Suprapubic skin (tissue), 4 donors: ENCODE results near the gene CAPZB. TPM values are rescaled to one million over a fixed set of nuclear protein-coding genes. Genes with fewer than 3 reads are reported as not detected.
"Not testable (repeated sequence)": the region's sequence is repeated elsewhere in the genome, so short reads cannot be mapped to it uniquely, and the experiment has no call there.

Experiments used
- DNase-seq, 2 donors: peaks; one replicate each; pipeline ENCODE4 v3.0.0-alpha.2; 2019; ENCODE audit warnings: low spot score in 2 of 2
- H3K27ac ChIP-seq: fragments of 200-600 bp; sonication (generic); one replicate; pipeline ENCODE4 v1.5.1; 2019
- H3K27me3 ChIP-seq: fragments of 200-600 bp; sonication (generic); one replicate; pipeline ENCODE4 v1.5.1; 2019
- H3K36me3 ChIP-seq: fragments of 200-600 bp; sonication (generic); one replicate; pipeline ENCODE4 v1.5.1; 2019
- H3K4me1 ChIP-seq: fragments of 200-600 bp; sonication (generic); one replicate; pipeline ENCODE4 v1.5.1; 2019
- H3K4me3 ChIP-seq: fragments of 200-600 bp; sonication (generic); one replicate; pipeline ENCODE4 v1.5.1; 2019; ENCODE audit warnings: mild to moderate bottlenecking
- H3K9me3 ChIP-seq: fragments of 200-600 bp; sonication (generic); one replicate; pipeline ENCODE4 v1.5.1; 2019
- EP300 ChIP-seq: sonication (generic); formaldehyde crosslinking; IDR thresholded peaks from one replicate; pipeline ENCODE4 v1.6.1; 2017; ENCODE audit warnings: antibody characterized with exemption
- POLR2A ChIP-seq, 2 donors: fragments of 450-650 bp; IDR thresholded peaks; one replicate each; pipeline ENCODE4 v1.6.1; 2017; ENCODE audit warnings: antibody characterized with exemption in 2 of 2, mild to moderate bottlenecking in 2 of 2, moderate library complexity in 2 of 2
- POLR2AphosphoS5 ChIP-seq, 3 donors: sonication (generic); formaldehyde crosslinking; IDR thresholded peaks; one replicate each; pipeline ENCODE4 v1.6.1; 2017; ENCODE audit warnings: antibody characterized with exemption in 3 of 3
- WGBS: methylation state at CpG from one replicate; pipeline ENCODE4 v1.1.5; 2018; 5-methylcytosine and 5-hydroxymethylcytosine counted together
- total RNA-seq, 4 donors: library from RNA; depleted of rRNA; stranded (reverse); fragments of >200 nt; gene quantifications; one replicate each; pipeline ENCODE4 v1.1.0, GENCODE V29; 2016
- TF ChIP-seq, protein P1 (sequence below), 2 donors: fragments of 200-600 bp in 1 of 2; fragments of 450-650 bp in 1 of 2; sonication (generic) in 1 of 2; IDR thresholded peaks; one replicate each; pipeline ENCODE4 v1.5.1; 2016 to 2019; ENCODE audit warnings: antibody characterized with exemption in 2 of 2, mild to moderate bottlenecking in 1 of 2, moderate library complexity in 1 of 2

The CAPZB gene
- total RNA-seq, 4 donors from 2014 or later = 101 to 130 (median 126) TPM

DNA sequence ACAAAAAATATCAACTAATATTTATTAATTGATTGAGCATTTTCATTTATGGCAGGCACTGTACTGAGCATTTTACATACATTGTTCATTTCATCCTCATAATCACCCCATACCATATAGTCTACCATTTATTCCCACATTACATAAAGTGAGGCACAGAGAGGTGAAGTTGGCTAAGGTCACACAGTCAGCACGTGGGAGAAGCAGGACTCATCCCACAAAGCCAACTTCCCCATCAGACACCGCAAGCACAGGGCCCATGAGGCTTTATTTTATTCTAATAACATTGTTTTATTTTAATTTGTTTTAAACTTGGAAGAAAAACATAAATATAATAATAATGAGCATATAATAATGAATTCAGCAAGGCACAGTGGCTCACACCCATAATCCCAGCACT, 43.1 kb upstream of the CAPZB start:
- TF ChIP-seq EP300 = no peak
- no peak for TF ChIP-seq POLR2AphosphoS5 (IDR thresholded peaks at IDR 0.05)
- TF ChIP-seq POLR2A (IDR thresholded peaks at IDR 0.05) = no peak
- TF ChIP-seq, protein P1, sequence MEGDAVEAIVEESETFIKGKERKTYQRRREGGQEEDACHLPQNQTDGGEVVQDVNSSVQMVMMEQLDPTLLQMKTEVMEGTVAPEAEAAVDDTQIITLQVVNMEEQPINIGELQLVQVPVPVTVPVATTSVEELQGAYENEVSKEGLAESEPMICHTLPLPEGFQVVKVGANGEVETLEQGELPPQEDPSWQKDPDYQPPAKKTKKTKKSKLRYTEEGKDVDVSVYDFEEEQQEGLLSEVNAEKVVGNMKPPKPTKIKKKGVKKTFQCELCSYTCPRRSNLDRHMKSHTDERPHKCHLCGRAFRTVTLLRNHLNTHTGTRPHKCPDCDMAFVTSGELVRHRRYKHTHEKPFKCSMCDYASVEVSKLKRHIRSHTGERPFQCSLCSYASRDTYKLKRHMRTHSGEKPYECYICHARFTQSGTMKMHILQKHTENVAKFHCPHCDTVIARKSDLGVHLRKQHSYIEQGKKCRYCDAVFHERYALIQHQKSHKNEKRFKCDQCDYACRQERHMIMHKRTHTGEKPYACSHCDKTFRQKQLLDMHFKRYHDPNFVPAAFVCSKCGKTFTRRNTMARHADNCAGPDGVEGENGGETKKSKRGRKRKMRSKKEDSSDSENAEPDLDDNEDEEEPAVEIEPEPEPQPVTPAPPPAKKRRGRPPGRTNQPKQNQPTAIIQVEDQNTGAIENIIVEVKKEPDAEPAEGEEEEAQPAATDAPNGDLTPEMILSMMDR (IDR thresholded peaks at IDR 0.05) = no peak
- DNase-seq = no peak
- WGBS = 72% methylated on average over 2 of the region's 2 CpGs
- H3K27me3 ChIP-seq = no peaks in the 10 kb centered on the region
- peaks cover 8% of the 10 kb centered on the region for H3K9me3 ChIP-seq
- no peaks in the 10 kb centered on the region for H3K36me3 ChIP-seq
- H3K27ac ChIP-seq = no peak overlapping the region
- no peak overlapping the region for H3K4me3 ChIP-seq
- no peaks in the 10 kb centered on the region for H3K4me1 ChIP-seq

DNA sequence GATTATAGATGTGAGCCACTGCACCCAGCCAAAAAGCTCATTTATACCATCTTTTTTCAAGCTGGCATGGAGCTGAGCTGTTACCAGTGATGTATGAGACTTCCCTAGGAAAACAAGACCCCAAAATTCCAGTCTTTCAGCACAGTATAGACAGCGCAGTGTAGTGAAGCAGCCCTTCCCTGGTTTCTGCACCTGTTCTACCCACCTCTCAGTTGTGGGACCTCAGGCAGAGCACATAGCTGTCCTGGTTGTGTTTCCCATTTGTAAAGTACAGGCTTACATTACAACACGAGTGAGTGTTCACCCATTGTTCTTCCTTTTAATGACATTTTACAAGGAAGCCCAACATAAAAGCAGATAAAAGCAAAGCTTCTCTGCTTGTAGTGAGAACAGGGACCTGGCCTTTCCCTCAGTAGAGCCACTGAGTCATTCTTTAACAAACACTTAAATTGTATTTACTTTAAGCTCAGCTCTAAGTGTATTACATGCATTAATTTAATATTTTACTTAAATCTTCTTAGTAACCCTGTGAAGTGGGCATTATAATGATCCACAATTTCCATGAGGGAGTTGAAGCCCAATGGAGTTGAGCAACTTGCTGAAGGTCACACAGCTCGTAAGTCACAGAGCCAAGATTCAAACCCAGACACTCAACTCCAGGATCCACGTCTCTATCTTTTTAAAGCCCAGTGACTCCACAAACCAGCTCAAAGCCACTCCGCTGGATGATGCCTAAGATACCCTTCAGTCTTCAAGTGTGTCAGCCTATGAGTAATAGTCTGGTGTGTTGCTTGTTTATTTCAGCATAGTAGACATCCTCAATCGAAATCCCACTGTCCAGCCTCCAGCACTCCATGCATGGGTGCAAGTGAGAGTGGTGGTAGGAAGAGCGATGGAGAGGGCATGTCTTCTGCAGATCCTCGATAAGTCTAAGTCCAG, 40.5 kb upstream of the CAPZB start:
- Histone ChIP-seq H3K36me3 (no peaks in the 10 kb centered on the region), H3K4me3 (no peak overlapping the region), H3K27ac (no peak overlapping the region), H3K27me3 (no peaks in the 10 kb centered on the region), H3K4me1 (no peaks in the 10 kb centered on the region), H3K9me3 (no peaks in the 10 kb centered on the region)
- no peak for DNase-seq
- WGBS = 79% methylated on average over 8 of the region's 8 CpGs
- TF ChIP-seq, protein P1 (IDR thresholded peaks at IDR 0.05) = no peak
- TF ChIP-seq POLR2A (IDR thresholded peaks at IDR 0.05) (no peak), POLR2AphosphoS5 (IDR thresholded peaks at IDR 0.05) (no peak), EP300 (no peak)

DNA sequence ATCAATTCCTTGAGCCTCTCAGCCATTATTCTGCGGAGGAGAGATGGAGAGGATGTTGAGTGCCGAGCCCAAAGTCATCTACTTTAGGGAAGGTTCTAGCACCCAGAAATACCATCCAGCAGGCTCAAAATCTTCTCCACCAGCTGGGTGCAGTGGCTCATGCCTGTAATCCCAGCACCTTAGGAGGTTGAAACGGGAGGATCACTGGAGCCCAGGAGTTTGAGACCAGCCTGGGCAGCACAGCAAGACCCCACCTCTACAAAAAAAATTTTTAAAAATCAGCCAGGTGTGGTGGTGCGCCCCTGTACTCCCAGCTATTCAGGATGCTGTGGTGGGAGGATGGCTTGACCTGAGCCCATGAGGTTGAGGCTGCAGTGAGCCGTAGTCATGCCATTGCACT, 39.5 kb upstream of the CAPZB start:
- no peaks in the 10 kb centered on the region for H3K9me3 ChIP-seq
- WGBS = 94% methylated on average over 5 of the region's 5 CpGs
- H3K4me1 ChIP-seq = no peaks in the 10 kb centered on the region
- no peak for DNase-seq
- H3K27ac ChIP-seq = no peak overlapping the region
- no peaks in the 10 kb centered on the region for H3K36me3 ChIP-seq
- H3K27me3 ChIP-seq = no peaks in the 10 kb centered on the region
- H3K4me3 ChIP-seq = no peak overlapping the region
- no peak for TF ChIP-seq POLR2AphosphoS5 (IDR thresholded peaks at IDR 0.05)
- TF ChIP-seq, protein P1 (IDR thresholded peaks at IDR 0.05) = no peak
- no peak for TF ChIP-seq POLR2A (IDR thresholded peaks at IDR 0.05)
- TF ChIP-seq EP300 = no peak

DNA sequence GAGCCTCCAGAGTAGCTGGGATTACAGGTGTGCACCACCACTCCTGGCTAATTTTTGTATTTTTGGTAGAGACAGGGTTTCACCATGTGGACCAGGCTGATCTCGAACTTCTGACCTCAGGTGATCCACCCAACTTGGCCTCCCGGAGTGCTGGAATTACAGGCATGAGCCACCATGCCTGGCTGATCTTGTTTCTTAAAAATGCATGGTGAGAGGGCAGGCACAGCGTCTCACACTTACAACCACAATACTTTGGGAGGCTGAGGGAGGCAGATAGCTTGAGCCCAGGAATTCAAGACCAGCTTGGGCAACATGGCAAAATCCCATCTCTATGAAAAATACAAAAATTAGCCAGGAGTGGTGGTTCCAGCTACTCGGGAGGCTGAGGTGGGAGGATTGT, 37.2 kb upstream of the CAPZB start:
- 91% methylated on average over 4 of the region's 4 CpGs for WGBS

DNA sequence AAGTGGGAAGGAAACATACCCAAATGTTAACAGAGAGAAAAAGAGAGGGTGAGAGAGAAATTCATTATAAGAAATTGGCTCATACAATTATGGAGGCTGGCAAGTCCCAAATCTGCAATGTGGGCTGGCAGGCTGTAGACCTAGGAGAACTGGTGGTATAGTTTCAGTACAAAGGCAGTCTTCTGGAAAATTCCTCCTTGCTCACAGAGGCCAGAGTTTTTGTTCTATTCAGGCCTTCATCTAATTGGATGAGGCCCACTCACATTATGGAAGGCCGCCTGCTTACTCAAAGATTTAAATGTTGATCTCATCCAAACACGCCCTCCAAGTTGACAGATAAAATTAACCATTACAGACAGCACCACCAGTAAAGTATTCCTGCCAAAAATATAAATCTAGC, 36.1 kb upstream of the CAPZB start:
- Histone ChIP-seq H3K27ac (no peak overlapping the region), H3K4me1 (no peaks in the 10 kb centered on the region), H3K9me3 (no peaks in the 10 kb centered on the region), H3K27me3 (no peaks in the 10 kb centered on the region), H3K36me3 (no peaks in the 10 kb centered on the region), H3K4me3 (no peak overlapping the region)
- no peak for DNase-seq
- WGBS = 86% methylated on average over 2 of the region's 2 CpGs
- TF ChIP-seq EP300 = no peak
- TF ChIP-seq POLR2A (IDR thresholded peaks at IDR 0.05) = no peak
- TF ChIP-seq, protein P1 (IDR thresholded peaks at IDR 0.05) = no peak
- no peak for TF ChIP-seq POLR2AphosphoS5 (IDR thresholded peaks at IDR 0.05)

More for the DNA sequence above, 37.2 kb upstream of the CAPZB start:
- not testable (repeated sequence) for H3K4me1 ChIP-seq, DNase-seq, H3K36me3 ChIP-seq, H3K27me3 ChIP-seq, H3K27ac ChIP-seq, H3K9me3 ChIP-seq, H3K4me3 ChIP-seq
